Measurements from ENCODE around the gene JADE1. TPM values are rescaled to one million over a fixed set of nuclear protein-coding genes. Genes with fewer than 3 reads are reported as not detected.

Gene JADE1
- polyA plus RNA-seq, 1 of the 3 experiments (the other 2 are of a cell fraction), result 9.1 TPM

GRCh38 chr4:128917781-128918180 lies 108.3 kb downstream of the JADE1 start:
- 76% methylated on average over 2 of the region's 2 CpGs for WGBS (ENCODE audit: low lambda C conversion rate)
- Histone ChIP-seq H2AFZ (ENCODE audit: low read depth) (no peak overlapping the region), H3K9me2 (no peaks in the 10 kb centered on the region), H3K27ac (ENCODE audit: low read depth in 2 of 2, low read length in 1 of 2) (no peak overlapping the region), H3F3A (replicated peaks; ENCODE audit: insufficient read depth) (peaks cover 4% of the 10 kb centered on the region), H3K4me3 (ENCODE audit: low read depth in 2 of 2, low read length in 1 of 2) (no peak overlapping the region), H3K9me3 (no peaks in the 10 kb centered on the region), H3K79me2 (ENCODE audit: insufficient read depth) (no peaks in the 10 kb centered on the region), H3K27me3 (ENCODE audit: insufficient read depth) (no peaks in the 10 kb centered on the region), H3K9ac (no peak overlapping the region), H3K4me2 (no peak overlapping the region), H4K20me1 (ENCODE audit: insufficient read depth) (no peaks in the 10 kb centered on the region), H3K4me1 (ENCODE audit: control insufficient read depth in 1 of 2, insufficient read depth in 2 of 2, low read depth in 1 of 2, low read length in 1 of 2) (no peaks in the 10 kb centered on the region), H3K36me3 (replicated peaks in 1 of 2; ENCODE audit: control insufficient read depth in 1 of 2, insufficient read depth in 2 of 2, low read length in 1 of 2) (peaks cover 0 to 3% of the 10 kb centered on the region in 2 experiments)
- TF ChIP-seq YY1 (IDR thresholded peaks at IDR 0.05; ENCODE audit: low read depth), result no peak
- TF ChIP-seq RCOR1 (IDR thresholded peaks at IDR 0.05; ENCODE audit: low read length), result no peak
- TF ChIP-seq POLR2AphosphoS5 (IDR thresholded peaks at IDR 0.05; ENCODE audit: low read depth, low read length), result no peak
- TF ChIP-seq ELF1 (IDR thresholded peaks at IDR 0.05), result no peak
- TF ChIP-seq RAD21 (IDR thresholded peaks at IDR 0.05; ENCODE audit: low read length), result no peak
- no peak for DNase-seq
- ChIA-PET CTCF (no interaction called here), POLR2A (no interaction called here)

GRCh38 chr4:128921954-128922353 lies 112.5 kb downstream of the JADE1 start:
- no peak overlapping the region for H2AFZ ChIP-seq (ENCODE audit: low read depth)
- H3K9ac ChIP-seq, result no peak overlapping the region
- DNase-seq, result no peak
- H3K4me2 ChIP-seq, result no peak overlapping the region
- peaks cover 0 to 9% of the 10 kb centered on the region in 2 experiments for H3K36me3 ChIP-seq (replicated peaks in 1 of 2; ENCODE audit: control insufficient read depth in 1 of 2, insufficient read depth in 2 of 2, low read length in 1 of 2)
- no peaks in the 10 kb centered on the region for H3K4me1 ChIP-seq (ENCODE audit: control insufficient read depth in 1 of 2, insufficient read depth in 2 of 2, low read depth in 1 of 2, low read length in 1 of 2)
- peaks cover 4% of the 10 kb centered on the region for H3F3A ChIP-seq (replicated peaks; ENCODE audit: insufficient read depth)
- peaks cover 6% of the 10 kb centered on the region; the same call in 1 of the 2 replicates for H3K9me3 ChIP-seq
- ChIA-PET CTCF (no interaction called here), POLR2A (no interaction called here)
- H3K9me2 ChIP-seq, result peaks cover 3% of the 10 kb centered on the region; the same call in 1 of the 2 replicates
- TF ChIP-seq YY1 (IDR thresholded peaks at IDR 0.05; ENCODE audit: low read depth) (no peak), EP300 (IDR thresholded peaks at IDR 0.05; ENCODE audit: borderline replicate concordance in 1 of 2, low read depth in 1 of 2, low read length in 1 of 2) (0 out of 4 replicates have a peak, but pooled peaks of 1 of the 2 experiments have one; percentile 6), ELF1 (IDR thresholded peaks at IDR 0.05) (no peak), PBX3 (IDR thresholded peaks at IDR 0.05) (peak; percentile 54), SIN3A (IDR thresholded peaks at IDR 0.05; ENCODE audit: borderline replicate concordance, low read depth, low read length) (no peak), TCF12 (IDR thresholded peaks at IDR 0.05) (peak; percentile 70)
- H3K27me3 ChIP-seq (ENCODE audit: insufficient read depth), result no peaks in the 10 kb centered on the region
- H3K79me2 ChIP-seq (ENCODE audit: insufficient read depth), result no peaks in the 10 kb centered on the region
- 67% methylated on average over 3 of the region's 3 CpGs for WGBS (ENCODE audit: low lambda C conversion rate)
- H4K20me1 ChIP-seq (ENCODE audit: insufficient read depth), result no peaks in the 10 kb centered on the region
- H3K4me3 ChIP-seq (ENCODE audit: low read depth in 2 of 2, low read length in 1 of 2), result no peak overlapping the region
- H3K27ac ChIP-seq (ENCODE audit: low read depth in 2 of 2, low read length in 1 of 2), result no peak overlapping the region

Measured in SK-N-SH (cell line).